Stimulated activated CD8-positive, alpha-beta memory T cell treated with anti-CD3 and anti-CD28 coated beads, Interleukin-4, amount 100 ng/mL, for 1 hour (primary cell): ENCODE results near the gene AFG1L.
"Not testable (repeated sequence)": the region's sequence is repeated elsewhere in the genome, so short reads cannot be mapped to it uniquely, and the experiment has no call there.

Experiments used
- DNase-seq, 2 donors: peaks; one replicate each; pipeline ENCODE4 v3.0.0-alpha.2; 2020; ENCODE audit warnings: low read depth in 2 of 2, low spot score in 1 of 2

AFG1L gene

GRCh38 chr6:108449717-108450116, 154.9 kb downstream of the AFG1L start:
- DNase-seq, result not testable (repeated sequence)

DNA sequence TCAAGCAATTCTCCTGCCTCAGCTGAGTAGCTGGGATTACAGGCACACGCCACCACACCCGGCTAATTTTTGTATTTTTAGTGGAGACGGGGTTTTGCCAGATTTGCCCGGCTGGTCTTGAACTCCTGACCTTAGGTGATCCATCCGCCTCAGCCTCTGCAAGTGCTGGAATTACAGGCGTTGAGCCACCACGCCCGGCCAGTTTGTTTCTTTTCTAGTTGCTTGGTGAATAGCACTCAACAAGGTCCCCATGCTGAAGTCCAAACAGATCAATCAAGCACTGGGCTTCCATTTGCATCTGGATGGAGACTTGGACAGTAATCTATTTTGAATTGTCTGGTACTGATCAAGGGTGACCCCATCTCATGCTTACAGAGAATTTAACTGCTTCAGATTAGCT, 157.0 kb downstream of the AFG1L start:
- no peak for DNase-seq

GRCh38 chr6:108452711-108453195, 157.9 kb downstream of the AFG1L start:
- no peak for DNase-seq

GRCh38 chr6:108453601-108454185, 158.8 kb downstream of the AFG1L start:
- no peak for DNase-seq

DNA sequence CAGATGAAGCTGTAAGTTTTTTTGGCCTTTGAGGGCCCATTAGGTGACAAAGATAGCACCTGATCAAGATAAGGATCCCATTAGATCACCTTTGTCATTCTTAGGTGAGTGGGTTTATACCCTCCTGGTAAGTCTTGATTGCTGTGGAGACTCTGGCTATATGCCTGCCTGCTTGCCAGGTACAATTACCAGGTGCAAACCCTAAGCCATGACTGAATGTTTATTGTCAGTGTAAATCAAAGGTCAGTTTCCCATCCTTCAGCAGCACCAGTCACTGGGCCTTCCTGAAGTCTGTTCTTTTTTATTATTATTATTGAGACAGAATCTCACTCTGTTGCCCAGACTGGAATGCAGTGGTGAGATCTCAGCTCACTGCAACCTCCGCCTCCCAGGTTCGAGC, 159.5 kb downstream of the AFG1L start:
- no peak for DNase-seq

DNA sequence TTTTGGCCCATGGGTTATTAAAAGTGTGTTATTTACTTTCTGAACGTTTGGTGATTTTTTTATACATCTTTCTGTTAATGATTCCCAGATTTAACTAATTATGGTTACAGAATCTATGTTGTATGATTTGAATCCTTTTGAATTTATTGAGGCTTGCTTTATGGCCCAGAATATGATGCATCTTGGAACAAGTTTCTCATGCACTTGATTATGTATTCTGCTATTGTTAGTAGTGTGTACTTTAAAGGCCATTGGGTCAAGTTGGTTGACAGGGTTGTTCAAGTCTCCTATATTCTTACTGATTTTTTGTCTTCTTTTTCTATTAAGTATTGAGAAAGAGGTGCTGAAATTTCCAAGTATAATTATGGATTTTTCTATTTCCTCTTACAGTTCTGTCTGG, 160.8 kb downstream of the AFG1L start:
- no peak for DNase-seq

GRCh38 chr6:108463784-108464183, 168.9 kb downstream of the AFG1L start:
- DNase-seq, result no peak

- DNase-seq, result no peak
These were observed 169.7 kb downstream of the AFG1L start for GRCh38 chr6:108464418-108465097.

DNA sequence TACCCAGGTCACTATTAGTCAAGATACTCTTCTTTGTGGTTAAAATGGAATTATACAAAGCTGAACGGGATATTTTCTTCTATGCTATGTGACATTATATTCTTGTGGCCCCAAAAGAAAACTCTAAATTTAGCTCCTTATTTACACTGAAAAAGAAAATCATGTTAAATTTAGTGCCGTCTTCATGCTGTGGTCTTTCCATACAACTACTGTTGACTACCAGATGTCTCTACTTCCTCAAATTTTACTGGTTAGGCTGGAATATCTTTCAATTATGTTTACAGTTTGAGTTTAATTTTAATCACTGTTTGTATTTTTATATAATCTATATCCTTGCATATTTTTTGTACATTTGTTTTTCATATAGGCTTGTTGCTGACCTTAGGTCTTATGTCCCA, 170.2 kb downstream of the AFG1L start:
- no peak for DNase-seq

GRCh38 chr6:108468346-108468745, 173.5 kb downstream of the AFG1L start:
- DNase-seq, result no peak

- no peak for DNase-seq
These were observed 174.5 kb downstream of the AFG1L start for GRCh38 chr6:108469316-108469715.

- DNase-seq, result no peak
These were observed 178.3 kb downstream of the AFG1L start for GRCh38 chr6:108473197-108473596.

GRCh38 chr6:108476376-108476775, 181.5 kb downstream of the AFG1L start:
- no peak for DNase-seq

- DNase-seq, result no peak
These were observed 182.1 kb downstream of the AFG1L start for GRCh38 chr6:108476847-108477430.

- no peak for DNase-seq
These were observed 187.7 kb downstream of the AFG1L start for GRCh38 chr6:108482559-108482958.

DNA sequence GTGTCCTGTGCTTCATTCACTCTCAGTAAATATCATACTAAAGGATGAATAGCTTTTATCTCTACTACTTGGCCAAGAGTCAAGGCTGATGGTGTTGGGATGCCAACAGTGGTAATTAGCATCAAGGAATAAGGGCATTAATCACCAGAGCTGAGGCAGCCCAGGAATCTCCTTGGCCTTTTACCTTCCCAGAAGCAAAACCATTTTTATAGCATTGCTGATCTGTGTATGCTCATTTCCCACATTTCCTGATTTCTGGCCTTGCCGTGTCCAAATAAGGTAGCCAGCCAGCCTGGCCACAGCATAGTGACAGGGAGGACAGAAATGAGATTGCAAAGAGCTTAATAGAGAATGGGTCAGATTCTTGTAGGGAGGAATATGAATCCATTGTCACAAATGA, 189.2 kb downstream of the AFG1L start:
- DNase-seq, result no peak

- DNase-seq, result no peak
These were observed 194.8 kb downstream of the AFG1L start for GRCh38 chr6:108489699-108490098.

- DNase-seq, result no peak
These were observed 197.4 kb downstream of the AFG1L start for GRCh38 chr6:108492131-108492766.

- DNase-seq, result no peak
These were observed 199.6 kb downstream of the AFG1L start for GRCh38 chr6:108494434-108494833.

DNA sequence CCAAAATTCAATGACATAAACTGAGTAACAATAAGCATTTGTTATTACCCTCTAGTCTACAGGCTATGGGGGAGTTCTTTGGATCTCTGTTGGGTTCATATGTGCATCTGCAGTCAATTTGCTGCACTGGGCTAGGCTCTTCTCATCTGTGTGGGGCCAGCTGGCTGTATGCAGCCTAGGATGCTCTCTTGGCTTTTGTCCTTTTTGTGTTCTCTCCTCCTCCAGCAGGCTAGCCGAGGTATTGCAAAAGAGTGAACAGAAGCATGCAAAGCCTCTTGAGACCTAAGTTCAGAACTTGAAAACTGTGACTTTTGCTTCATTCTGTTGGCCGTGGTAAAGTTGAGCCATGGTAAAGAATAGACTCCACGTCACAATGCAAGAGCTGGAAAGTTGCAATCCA, 203.0 kb downstream of the AFG1L start:
- no peak for DNase-seq

DNA sequence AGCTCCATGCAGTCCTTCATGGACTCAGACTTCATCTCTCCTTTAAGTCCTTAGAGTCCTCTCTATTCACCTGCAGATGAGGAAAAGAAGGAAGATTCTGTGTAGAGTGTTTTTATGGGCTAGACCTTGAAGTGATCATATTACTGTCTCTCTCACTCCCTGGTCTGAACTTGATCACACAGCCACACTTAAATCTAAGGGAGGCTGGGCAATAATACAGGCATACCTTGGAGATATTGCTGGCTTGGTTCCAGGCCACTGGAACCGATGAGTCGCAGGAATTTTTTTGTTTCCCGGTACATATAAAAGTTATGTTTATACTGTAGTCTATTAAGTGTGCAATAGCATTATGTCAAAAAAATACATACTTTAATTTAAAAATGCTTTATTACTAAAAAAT, 206.7 kb downstream of the AFG1L start:
- DNase-seq, result no peak

GRCh38 chr6:108502832-108503231, 208.0 kb downstream of the AFG1L start:
- no peak for DNase-seq
